Bladder microvascular endothelial cell (primary cell): ENCODE results near the gene ZNF608. TPM values are rescaled to one million over a fixed set of nuclear protein-coding genes. Genes with fewer than 3 reads are reported as not detected.

ENCODE experiments used
- total RNA-seq: library from RNA; depleted of rRNA; stranded (reverse); fragments of >200 nt; gene quantifications from 2 replicates; pipeline ENCODE4 v1.2.3, GENCODE V29; 2014

The ZNF608 gene, protein sequence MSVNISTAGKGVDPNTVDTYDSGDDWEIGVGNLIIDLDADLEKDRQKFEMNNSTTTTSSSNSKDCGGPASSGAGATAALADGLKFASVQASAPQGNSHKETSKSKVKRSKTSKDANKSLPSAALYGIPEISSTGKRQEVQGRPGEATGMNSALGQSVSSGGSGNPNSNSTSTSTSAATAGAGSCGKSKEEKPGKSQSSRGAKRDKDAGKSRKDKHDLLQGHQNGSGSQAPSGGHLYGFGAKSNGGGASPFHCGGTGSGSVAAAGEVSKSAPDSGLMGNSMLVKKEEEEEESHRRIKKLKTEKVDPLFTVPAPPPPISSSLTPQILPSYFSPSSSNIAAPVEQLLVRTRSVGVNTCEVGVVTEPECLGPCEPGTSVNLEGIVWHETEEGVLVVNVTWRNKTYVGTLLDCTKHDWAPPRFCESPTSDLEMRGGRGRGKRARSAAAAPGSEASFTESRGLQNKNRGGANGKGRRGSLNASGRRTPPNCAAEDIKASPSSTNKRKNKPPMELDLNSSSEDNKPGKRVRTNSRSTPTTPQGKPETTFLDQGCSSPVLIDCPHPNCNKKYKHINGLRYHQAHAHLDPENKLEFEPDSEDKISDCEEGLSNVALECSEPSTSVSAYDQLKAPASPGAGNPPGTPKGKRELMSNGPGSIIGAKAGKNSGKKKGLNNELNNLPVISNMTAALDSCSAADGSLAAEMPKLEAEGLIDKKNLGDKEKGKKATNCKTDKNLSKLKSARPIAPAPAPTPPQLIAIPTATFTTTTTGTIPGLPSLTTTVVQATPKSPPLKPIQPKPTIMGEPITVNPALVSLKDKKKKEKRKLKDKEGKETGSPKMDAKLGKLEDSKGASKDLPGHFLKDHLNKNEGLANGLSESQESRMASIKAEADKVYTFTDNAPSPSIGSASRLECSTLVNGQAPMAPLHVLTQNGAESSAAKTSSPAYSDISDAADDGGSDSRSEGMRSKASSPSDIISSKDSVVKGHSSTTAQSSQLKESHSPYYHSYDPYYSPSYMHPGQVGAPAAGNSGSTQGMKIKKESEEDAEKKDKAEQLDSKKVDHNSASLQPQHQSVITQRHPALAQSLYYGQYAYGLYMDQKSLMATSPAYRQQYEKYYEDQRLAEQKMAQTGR (N-terminal part only)
- total RNA-seq: 7.3 and 13.0 TPM in 2 replicates

DNA sequence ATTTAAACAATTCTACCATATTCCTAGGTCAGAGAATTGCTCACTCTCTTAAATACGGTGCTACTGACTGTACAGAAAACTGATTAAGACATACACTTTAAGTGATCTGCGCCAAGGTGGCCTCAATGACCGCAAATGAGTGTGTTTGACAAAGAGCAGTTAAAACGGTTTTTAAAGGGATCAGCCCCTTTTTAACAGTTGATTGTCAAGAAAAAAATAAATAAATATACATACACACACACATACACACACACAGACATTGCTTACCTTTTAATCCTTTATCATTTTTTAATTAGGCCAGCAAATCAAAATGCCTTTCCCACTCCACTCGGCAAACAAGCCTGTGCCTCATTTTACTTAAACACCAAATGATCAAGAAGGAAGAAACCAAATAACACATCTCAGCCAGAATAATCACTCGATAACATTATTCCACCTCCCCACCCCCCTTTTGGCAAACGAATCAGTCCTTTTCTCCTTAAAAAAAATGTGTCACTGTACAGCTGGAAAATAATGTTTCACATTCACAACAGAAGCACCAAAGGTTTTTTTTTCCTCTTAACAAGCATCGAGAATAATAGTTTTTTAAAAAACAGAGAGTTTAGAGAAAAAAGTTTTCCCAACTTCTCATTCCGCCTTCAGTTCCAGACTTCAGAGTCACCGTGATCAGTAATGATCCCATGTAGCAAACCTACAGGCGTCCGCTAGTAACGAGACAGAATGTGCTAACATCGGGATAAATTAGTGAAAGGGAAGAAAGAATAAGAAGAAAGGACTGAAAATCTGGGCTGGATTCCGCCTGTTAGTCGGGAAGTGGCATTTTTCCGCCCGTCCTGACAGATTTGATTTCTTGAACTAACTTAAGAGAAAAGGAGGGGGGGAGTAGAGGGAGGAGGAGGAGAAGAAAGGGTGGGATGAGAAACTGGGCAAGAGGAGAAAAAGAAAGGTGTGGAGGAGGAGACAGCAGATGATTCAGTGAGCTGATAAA lies at the start of gene ZNF608:
TSS of gene ZNF608 (minus strand) at position 712 of the 988 bp plus-strand sequence. CDS start 1,650 bp downstream, outside the sequence.

